ENCODE measurements around the gene ANKEF1.

The ANKEF1 gene

DNA sequence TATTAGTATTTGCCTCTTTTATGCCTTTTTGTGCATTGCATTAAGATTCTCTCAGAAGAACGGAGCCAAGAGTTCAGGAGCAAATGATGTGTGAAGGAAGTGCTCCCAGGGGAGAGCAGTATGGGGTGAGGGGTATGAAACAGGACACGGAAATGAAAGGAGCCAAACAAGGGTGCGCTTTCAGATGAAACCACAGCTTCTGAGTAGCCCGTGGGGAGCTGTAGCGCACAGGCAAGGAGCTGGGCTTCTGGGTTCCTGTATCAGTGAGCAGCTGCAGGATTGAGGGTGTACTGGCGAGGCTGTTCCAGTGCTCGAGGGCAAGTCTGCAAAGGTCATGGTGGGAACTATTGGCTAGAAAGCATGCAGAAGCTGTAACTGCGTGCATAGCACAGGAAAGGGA lies 25.4 kb downstream of the ANKEF1 start:
- TF ChIP-seq, protein P1, sequence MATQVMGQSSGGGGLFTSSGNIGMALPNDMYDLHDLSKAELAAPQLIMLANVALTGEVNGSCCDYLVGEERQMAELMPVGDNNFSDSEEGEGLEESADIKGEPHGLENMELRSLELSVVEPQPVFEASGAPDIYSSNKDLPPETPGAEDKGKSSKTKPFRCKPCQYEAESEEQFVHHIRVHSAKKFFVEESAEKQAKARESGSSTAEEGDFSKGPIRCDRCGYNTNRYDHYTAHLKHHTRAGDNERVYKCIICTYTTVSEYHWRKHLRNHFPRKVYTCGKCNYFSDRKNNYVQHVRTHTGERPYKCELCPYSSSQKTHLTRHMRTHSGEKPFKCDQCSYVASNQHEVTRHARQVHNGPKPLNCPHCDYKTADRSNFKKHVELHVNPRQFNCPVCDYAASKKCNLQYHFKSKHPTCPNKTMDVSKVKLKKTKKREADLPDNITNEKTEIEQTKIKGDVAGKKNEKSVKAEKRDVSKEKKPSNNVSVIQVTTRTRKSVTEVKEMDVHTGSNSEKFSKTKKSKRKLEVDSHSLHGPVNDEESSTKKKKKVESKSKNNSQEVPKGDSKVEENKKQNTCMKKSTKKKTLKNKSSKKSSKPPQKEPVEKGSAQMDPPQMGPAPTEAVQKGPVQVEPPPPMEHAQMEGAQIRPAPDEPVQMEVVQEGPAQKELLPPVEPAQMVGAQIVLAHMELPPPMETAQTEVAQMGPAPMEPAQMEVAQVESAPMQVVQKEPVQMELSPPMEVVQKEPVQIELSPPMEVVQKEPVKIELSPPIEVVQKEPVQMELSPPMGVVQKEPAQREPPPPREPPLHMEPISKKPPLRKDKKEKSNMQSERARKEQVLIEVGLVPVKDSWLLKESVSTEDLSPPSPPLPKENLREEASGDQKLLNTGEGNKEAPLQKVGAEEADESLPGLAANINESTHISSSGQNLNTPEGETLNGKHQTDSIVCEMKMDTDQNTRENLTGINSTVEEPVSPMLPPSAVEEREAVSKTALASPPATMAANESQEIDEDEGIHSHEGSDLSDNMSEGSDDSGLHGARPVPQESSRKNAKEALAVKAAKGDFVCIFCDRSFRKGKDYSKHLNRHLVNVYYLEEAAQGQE (IDR thresholded peaks at IDR 0.05; ENCODE audit: insufficient read depth in 1 of 2, low read depth in 2 of 2, low read length in 2 of 2) = no peak
- TF ChIP-seq FOXP2 (optimal IDR thresholded peaks at IDR 0.05; ENCODE audit: borderline replicate concordance, extremely low read depth, extremely low read length, insufficient read depth) = no peak

DNA sequence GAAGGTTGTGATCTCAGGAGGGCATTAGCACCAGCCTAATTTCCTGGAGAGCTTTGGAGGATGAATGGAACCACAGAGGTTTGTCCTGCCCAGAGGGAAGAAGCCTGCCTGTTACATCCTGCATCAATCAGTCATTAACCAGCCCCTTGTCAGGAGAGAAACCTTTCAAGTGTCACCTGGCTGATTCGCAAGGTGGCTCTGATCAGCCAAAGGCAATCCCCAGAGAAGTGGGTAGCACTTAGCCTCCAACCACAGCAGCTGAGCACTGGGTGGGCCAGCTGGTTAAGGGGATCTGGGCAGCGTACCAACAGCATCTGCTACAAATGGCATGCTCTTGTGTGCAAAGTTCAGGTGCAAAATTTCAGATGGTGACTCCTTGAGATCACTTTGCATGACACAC lies 26.9 kb downstream of the ANKEF1 start:
- TF ChIP-seq POLR2AphosphoS5 (IDR thresholded peaks at IDR 0.05; ENCODE audit: low read depth, low read length) (no peak), TAF1 (IDR thresholded peaks at IDR 0.05; ENCODE audit: borderline replicate concordance, insufficient read depth, low read length) (no peak), FOXP2 (optimal IDR thresholded peaks at IDR 0.05; ENCODE audit: borderline replicate concordance, extremely low read depth, extremely low read length, insufficient read depth) (no peak), SIN3A (IDR thresholded peaks at IDR 0.05; ENCODE audit: borderline replicate concordance, insufficient read depth, low read length) (no peak)
- TF ChIP-seq, protein P1 (IDR thresholded peaks at IDR 0.05; ENCODE audit: insufficient read depth in 1 of 2, low read depth in 2 of 2, low read length in 2 of 2) = no peak

DNA sequence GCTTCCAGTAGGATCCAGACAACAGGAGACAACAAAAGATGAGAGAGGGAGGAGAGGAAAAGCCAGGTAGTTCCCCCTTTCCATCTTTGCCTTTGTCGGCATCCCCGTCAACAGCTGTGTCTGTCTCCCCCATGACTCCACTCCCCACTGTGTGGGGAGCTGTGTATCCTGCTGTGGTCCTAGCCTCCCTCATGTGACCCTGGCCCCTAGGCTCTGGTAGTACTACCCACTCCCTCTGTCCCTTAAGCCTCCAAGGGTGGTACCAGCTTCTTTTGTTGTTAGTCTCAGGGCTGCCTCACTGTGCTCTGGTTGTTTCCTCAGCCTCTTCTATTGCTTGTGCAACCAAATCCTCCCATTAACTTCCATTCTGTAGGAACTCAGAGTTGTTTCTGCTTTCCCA lies 28.7 kb downstream of the ANKEF1 start:
- no peak for TF ChIP-seq FOXP2 (optimal IDR thresholded peaks at IDR 0.05; ENCODE audit: borderline replicate concordance, extremely low read depth, extremely low read length, insufficient read depth)
- no peak for TF ChIP-seq SIN3A (IDR thresholded peaks at IDR 0.05; ENCODE audit: borderline replicate concordance, insufficient read depth, low read length)
- TF ChIP-seq, protein P1 (IDR thresholded peaks at IDR 0.05; ENCODE audit: insufficient read depth in 1 of 2, low read depth in 2 of 2, low read length in 2 of 2) = no peak
- no peak for TF ChIP-seq POLR2AphosphoS5 (IDR thresholded peaks at IDR 0.05; ENCODE audit: low read depth, low read length)
- TF ChIP-seq TAF1 (IDR thresholded peaks at IDR 0.05; ENCODE audit: borderline replicate concordance, insufficient read depth, low read length) = no peak

DNA sequence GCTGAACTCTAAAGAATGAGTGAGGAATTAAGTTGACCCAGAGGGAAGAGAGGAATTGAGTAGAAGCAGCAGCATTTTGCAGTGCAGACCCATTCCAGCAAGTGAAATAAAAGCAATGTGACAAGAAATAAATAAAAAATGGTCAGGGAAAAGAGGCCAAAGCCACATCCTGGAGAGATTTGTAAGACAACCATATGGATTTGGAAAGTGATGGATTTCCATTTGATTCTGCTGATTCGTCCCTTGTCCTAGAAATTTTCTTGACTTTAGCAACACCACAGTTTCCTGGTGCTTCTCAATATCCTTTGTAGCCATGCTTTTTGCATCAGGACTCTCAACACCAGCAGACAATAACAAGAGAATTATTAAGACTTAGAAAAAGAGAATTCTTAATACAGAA lies 29.8 kb downstream of the ANKEF1 start:
- TF ChIP-seq, protein P1 (IDR thresholded peaks at IDR 0.05; ENCODE audit: insufficient read depth in 1 of 2, low read depth in 2 of 2, low read length in 2 of 2) = no peak
- TF ChIP-seq TAF1 (IDR thresholded peaks at IDR 0.05; ENCODE audit: borderline replicate concordance, insufficient read depth, low read length) (no peak), FOXP2 (optimal IDR thresholded peaks at IDR 0.05; ENCODE audit: borderline replicate concordance, extremely low read depth, extremely low read length, insufficient read depth) (no peak)

DNA sequence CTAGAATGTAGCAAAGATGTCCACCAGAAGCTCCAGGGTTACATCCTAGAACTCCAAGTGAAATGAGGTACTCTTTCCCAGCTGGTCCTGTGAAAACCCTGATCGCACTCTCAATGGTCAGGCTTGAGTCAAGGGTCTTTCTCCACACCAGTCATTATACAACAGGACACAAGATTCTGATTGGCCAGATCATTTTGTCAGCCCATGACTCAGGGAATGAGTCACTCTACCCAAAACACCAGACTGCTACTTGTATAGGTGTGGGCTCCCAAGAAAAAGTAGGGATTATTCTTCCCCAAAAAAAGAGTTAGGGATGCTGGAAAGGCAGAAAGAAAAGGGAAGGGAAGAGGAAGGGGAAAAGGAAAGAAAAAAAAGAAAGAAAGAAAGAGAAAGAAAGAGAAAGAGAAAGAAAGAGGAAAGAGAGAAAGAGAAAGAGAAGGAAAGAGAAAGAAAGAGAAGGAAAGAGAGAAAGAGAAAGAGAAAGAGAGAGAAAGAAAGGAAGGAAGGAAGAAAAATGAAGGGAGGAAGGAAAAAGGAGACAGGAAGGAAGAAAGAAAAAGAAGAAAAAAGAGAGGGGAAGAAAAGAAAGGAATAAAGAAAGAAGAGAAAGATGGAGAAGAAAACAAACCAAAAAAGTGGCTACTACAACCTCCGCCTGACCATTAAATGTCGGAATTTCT lies 30.5 kb downstream of the ANKEF1 start:
- TF ChIP-seq, protein P1 (IDR thresholded peaks at IDR 0.05; ENCODE audit: insufficient read depth in 1 of 2, low read depth in 2 of 2, low read length in 2 of 2) = no peak
- TF ChIP-seq SIN3A (IDR thresholded peaks at IDR 0.05; ENCODE audit: borderline replicate concordance, insufficient read depth, low read length) (no peak), FOXP2 (optimal IDR thresholded peaks at IDR 0.05; ENCODE audit: borderline replicate concordance, extremely low read depth, extremely low read length, insufficient read depth) (no peak), POLR2AphosphoS5 (IDR thresholded peaks at IDR 0.05; ENCODE audit: low read depth, low read length) (no peak), TAF1 (IDR thresholded peaks at IDR 0.05; ENCODE audit: borderline replicate concordance, insufficient read depth, low read length) (no peak)

Measured in PFSK-1 (cell line).